SH-SY5Y (cell line): ENCODE measurements around the gene SLC7A14.

ENCODE experiments used
- GATA2 ChIP-seq: IDR thresholded peaks from 2 replicates; pipeline ENCODE4 v1.6.1; 2011; ENCODE audit warnings: mild to moderate bottlenecking, low read depth, low read length
- GATA3 ChIP-seq: IDR thresholded peaks from 2 replicates; pipeline ENCODE4 v1.6.1; 2011; ENCODE audit warnings: low read depth, mild to moderate bottlenecking, low read length, moderate library complexity

GRCh38 chr3:170488802-170489201, 97.1 kb downstream of the SLC7A14 start:
- TF ChIP-seq GATA2, result no peak
- no peak for TF ChIP-seq GATA3
